ENCODE data around the gene TBRG4. TPM values are rescaled to one million over a fixed set of nuclear protein-coding genes. Genes with fewer than 3 reads are reported as not detected.
"Not testable (repeated sequence)": the region's sequence is repeated elsewhere in the genome, so short reads cannot be mapped to it uniquely, and the experiment has no call there.

The TBRG4 gene
- total and polyA plus RNA-seq, 7 donors, result 31.8 to 80.1 (median 44.6) TPM

- peak; percentile 37 for DNase-seq
- WGBS, 2 donors, result 87% methylated on average over 4 of the region's 4 CpGs
- Histone ChIP-seq H3K4me3 (no peak overlapping the region), H3K9me3 (no peaks in the 10 kb centered on the region), H3K27ac (no peak overlapping the region), H3K36me3 (no peaks in the 10 kb centered on the region), H3K27me3 (peaks cover 8 to 34% (median 18%) of the 10 kb centered on the region in 3 donors), H3K4me1 (peaks cover 0 to 10% (median 7%) of the 10 kb centered on the region in 4 donors)
- TF ChIP-seq POLR2AphosphoS5 (IDR thresholded peaks at IDR 0.05) (no peak), CTCF (IDR thresholded peaks at IDR 0.05) (no peak), EP300 (IDR thresholded peaks at IDR 0.05) (no peak), POLR2A (IDR thresholded peaks at IDR 0.05) (no peak)
- intact Hi-C loops (cut with DNase I), result no loop called here
Observed at GRCh38 chr7:45155941-45156340, 44.4 kb upstream of the TBRG4 start.

DNA sequence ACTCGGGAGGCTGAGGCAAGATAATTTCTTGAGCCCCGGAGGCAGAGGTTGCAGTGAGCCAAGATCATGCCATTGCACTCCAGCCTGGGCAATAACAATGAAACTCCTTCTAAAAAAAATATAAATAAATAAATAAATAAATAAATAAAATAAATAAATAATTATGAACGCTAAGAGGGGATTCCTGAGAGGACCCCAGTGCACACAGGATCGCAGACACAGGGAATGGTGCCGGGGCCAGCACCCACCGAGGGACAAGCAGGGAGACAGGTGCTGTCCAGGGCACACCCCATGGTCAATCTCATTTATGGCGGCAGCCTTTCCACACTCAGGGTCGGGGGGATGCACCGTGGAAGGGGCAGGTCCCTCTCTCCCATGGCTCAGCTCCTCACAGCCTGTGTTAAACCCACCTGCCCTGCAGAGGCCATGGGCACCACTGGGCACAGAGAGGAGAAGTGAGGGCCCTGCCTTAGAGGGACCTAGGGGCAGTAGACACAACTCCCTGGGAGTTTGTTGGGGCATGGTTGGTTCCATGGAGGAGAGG, 43.9 kb upstream of the TBRG4 start:
- peaks cover 8 to 34% (median 18%) of the 10 kb centered on the region in 3 donors for H3K27me3 ChIP-seq
- H3K4me1 ChIP-seq, result peaks cover 0 to 10% (median 7%) of the 10 kb centered on the region in 4 donors
- intact Hi-C loops (cut with DNase I), result no loop called here
- TF ChIP-seq EP300 (IDR thresholded peaks at IDR 0.05), result no peak
- no peak for TF ChIP-seq POLR2A (IDR thresholded peaks at IDR 0.05)
- no peak for TF ChIP-seq CTCF (IDR thresholded peaks at IDR 0.05)
- no peak for TF ChIP-seq POLR2AphosphoS5 (IDR thresholded peaks at IDR 0.05)
- H3K9me3 ChIP-seq, result no peaks in the 10 kb centered on the region
- no peak overlapping the region for H3K27ac ChIP-seq
- H3K36me3 ChIP-seq, result no peaks in the 10 kb centered on the region
- H3K4me3 ChIP-seq, result no peak overlapping the region
- DNase-seq, result peak; percentile 55
- WGBS, 2 donors, result 82 to 94% methylated on average over 9 of the region's 9 CpGs

GRCh38 chr7:45153861-45154260, 42.4 kb upstream of the TBRG4 start:
- not testable (repeated sequence) for H3K9me3 ChIP-seq, H3K27ac ChIP-seq, H3K4me3 ChIP-seq, H3K4me1 ChIP-seq, H3K36me3 ChIP-seq
- intact Hi-C loops (cut with DNase I), result loop anchor here (1.0 kb wide), 1 partner anchor 106 kb away; no protein-coding TSS in a partner anchor
- 94 to 96% methylated on average over 8 of the region's 8 CpGs for WGBS, 2 donors
- peak; percentile 53 for DNase-seq
- peaks cover 8 to 29% (median 18%) of the 10 kb centered on the region in 3 donors for H3K27me3 ChIP-seq

GRCh38 chr7:45153233-45153632, 41.7 kb upstream of the TBRG4 start:
- no peaks in the 10 kb centered on the region for H3K9me3 ChIP-seq
- intact Hi-C loops (cut with DNase I), result no loop called here
- peaks cover 8 to 27% (median 15%) of the 10 kb centered on the region in 3 donors for H3K27me3 ChIP-seq
- H3K4me1 ChIP-seq, result peaks cover 0 to 10% (median 7%) of the 10 kb centered on the region in 4 donors
- H3K27ac ChIP-seq, result no peak overlapping the region
- no peaks in the 10 kb centered on the region for H3K36me3 ChIP-seq
- TF ChIP-seq POLR2AphosphoS5 (IDR thresholded peaks at IDR 0.05), result no peak
- TF ChIP-seq CTCF (IDR thresholded peaks at IDR 0.05), result no peak
- no peak for TF ChIP-seq POLR2A (IDR thresholded peaks at IDR 0.05)
- TF ChIP-seq EP300 (IDR thresholded peaks at IDR 0.05), result no peak
- H3K4me3 ChIP-seq, result no peak overlapping the region
- 24 to 42% methylated on average over 3 of the region's 3 CpGs for WGBS, 2 donors
- peak; percentile 18 for DNase-seq

DNA sequence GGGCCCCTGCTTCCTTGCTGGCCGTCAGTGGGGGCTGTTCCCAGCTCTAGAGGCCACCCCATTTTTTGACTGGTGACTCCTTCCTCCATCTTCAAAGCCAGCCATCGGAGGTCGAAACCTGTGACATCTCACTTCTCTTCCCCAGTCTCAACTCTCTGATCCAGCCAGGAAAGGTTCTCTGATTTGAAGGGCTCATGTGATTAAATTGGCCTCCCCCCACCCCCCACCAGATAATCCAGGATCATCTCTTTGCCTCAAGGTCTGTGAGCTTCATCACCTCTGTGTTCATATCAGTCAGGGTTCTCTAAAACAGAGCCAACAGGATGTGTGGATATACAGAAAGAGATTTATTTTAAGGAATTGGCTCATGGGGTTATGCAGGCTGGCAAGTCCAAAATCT, 40.5 kb upstream of the TBRG4 start:
- no peaks in the 10 kb centered on the region for H3K36me3 ChIP-seq
- intact Hi-C loops (cut with DNase I), result no loop called here
- H3K9me3 ChIP-seq, result no peaks in the 10 kb centered on the region
- no peak overlapping the region for H3K4me3 ChIP-seq
- peaks cover 0 to 24% (median 4%) of the 10 kb centered on the region in 3 donors for H3K27me3 ChIP-seq
- TF ChIP-seq POLR2A (IDR thresholded peaks at IDR 0.05) (no peak), POLR2AphosphoS5 (IDR thresholded peaks at IDR 0.05) (no peak), EP300 (IDR thresholded peaks at IDR 0.05) (no peak), CTCF (IDR thresholded peaks at IDR 0.05) (no peak)
- H3K4me1 ChIP-seq, result no peaks in the 10 kb centered on the region
- H3K27ac ChIP-seq, result no peak overlapping the region
- 55 to 68% methylated on average over 3 of the region's 3 CpGs for WGBS, 2 donors
- DNase-seq, result peak; percentile 17
